GM18909 (cell line): ENCODE data around the gene SYNGR3.

Experiments
- ATAC-seq: cut with Tn5 transposase; IDR thresholded peaks from one replicate; pipeline ENCODE4 v1.9.1; 2021; ENCODE audit warnings: mild to moderate bottlenecking; ENCODE audit not compliant: unreplicated experiment, poor library complexity

SYNGR3 gene

GRCh38 chr16:2038382-2039231, 48.8 kb downstream of the SYNGR3 start:
- no peak for ATAC-seq

DNA sequence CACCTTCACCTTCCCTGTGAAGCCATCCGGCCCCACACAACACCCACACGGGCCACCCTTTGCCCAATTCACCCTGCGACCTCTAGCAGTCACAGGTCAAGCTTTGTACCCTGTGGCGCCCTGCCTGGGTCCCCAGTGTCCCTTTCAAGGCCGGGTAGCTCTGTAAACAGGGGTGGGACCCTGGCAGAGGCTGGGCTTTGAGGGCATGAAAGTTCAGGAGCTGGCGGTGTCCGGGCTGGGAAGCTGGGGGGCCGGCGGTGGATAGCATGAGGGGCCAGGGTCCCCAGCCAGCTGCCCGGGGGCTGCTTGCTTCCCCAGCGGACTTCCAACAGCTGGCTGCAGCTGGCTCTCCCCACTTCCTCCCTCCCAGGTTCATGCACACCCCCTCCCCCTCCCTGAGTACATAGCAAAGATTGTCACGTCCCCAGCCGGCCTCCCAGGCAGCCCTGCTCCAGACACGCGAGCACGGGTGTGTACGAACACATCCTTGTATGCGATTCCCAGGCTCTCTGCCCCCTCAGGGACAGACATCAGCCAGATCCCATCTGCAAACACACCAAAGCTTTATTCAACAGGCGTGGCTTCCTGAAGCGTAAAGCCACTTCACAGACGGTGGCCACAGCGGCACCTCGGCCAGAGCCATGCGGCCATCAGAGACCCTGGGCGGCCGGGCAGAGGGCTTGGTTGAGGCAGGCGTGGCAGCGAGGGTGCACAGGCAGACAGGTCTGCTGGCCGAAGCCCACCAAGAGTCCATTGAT, 49.7 kb downstream of the SYNGR3 start:
- ATAC-seq = no peak

- ATAC-seq = no peak
These were observed 50.4 kb downstream of the SYNGR3 start for GRCh38 chr16:2040041-2040786.

GRCh38 chr16:2040787-2041522, 51.2 kb downstream of the SYNGR3 start:
- ATAC-seq = no peak

- ATAC-seq = no peak
These were observed 52.6 kb downstream of the SYNGR3 start for GRCh38 chr16:2042171-2042985.

DNA sequence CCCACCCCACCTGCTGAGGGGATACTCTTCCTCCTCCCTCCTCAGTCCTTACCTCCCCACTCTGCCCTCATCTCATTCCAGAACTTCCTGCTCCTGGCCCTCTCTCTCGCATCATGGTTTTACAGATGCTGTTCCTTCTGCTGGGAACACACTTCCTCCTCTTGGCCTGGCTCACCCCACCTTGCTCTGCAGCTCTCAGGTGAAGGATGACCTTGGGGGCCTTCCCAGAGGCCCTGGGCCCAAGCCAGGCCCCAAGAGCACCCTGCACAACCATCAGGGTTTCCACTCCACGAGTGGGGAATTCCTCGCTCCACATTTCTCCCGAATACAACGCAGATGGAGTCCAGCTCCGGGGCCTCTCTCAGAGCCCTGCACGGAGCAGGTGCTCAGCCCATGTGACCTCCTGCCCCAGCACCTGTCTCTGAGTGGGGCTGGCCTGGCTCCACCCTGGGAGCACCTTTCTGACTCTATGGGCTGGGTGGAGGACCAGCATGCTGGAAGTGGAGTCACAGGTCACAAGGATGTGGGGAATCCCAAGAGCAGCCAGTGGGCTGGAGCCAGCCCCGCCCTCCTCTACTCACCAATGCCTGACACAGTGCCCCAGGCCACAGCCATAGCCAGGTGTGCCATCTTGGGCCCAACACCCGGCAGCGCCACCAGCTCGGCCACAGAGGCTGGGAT, 53.4 kb downstream of the SYNGR3 start:
- ATAC-seq = no peak
